ENCODE results near the gene ATP5PD.
"Not testable (repeated sequence)": the region's sequence is repeated elsewhere in the genome, so short reads cannot be mapped to it uniquely, and the experiment has no call there.

Gene ATP5PD

DNA sequence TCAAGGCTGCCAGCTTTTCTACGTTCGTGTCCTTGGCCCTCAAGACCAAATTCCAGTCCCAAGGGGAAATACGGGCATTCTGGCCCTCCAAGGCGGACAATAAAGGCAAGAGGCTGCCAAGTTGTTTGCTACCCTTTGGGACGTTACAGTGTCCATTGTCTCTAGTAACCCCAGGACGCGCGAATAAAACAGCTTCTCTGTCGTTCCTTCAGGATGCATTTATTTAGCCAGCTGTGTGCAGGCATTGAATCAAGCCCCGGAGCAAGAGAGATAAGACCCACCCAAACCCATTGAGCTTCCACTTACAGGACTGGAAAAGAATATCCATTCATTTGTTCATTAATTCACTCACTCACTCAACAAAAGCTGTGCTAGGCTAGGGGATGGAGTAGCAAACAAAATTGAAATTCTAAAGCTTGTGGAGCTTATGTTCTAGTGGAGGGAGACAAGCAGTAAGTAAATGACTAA is 33.6 kb downstream of the ATP5PD start:
- DNase-seq = no peak

DNA sequence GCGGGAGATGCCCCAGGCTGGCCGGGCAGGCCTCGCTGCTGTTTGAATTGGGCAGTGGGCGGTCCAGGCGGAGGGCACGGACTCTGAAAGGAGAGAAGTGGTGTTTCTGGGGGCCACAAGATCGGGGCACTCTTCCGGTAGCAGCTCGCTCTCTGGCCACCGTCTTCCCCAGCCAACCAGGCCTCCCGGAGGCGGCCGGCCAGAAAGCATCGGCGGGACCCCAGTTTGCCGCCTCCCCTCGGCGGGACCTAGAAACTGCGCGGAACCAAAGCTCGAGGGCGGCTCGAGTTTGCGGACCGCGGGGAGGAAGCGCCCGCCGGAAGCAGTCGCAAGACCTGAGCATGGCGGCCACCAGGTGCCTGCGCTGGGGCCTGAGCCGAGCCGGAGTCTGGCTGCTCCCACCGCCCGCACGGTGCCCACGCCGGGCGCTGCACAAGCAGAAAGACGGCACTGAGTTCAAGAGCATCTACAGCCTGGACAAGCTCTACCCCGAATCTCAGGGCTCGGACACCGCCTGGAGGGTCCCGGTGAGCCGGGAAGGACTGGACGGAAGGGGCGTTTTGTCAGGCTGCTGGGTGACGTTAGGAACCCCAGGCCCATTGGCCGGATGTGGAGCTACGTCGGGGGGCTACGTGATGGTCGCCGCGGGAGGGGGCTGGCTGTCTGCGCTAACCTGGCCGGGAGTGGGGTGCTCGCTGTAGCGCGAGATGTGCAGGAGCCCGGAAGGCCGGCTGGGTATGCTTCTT is 34.2 kb downstream of the ATP5PD start, which contains the start of gene MRPL58:
MRPL58 (plus strand) TSS at position 325 of the 746 bp plus-strand sequence; CDS start at position 342, 17 bp downstream.
- DNase-seq = peak; percentile 81

GRCh38 chr17:75012096-75012345 is 34.7 kb downstream of the ATP5PD start:
- no peak for DNase-seq

GRCh38 chr17:75011401-75012095 is 35.2 kb downstream of the ATP5PD start:
- DNase-seq = no peak

- DNase-seq = no peak
Observed at GRCh38 chr17:75010683-75011400, 35.9 kb downstream of the ATP5PD start.

GRCh38 chr17:75009139-75009724 is 37.5 kb downstream of the ATP5PD start:
- DNase-seq = no peak

DNA sequence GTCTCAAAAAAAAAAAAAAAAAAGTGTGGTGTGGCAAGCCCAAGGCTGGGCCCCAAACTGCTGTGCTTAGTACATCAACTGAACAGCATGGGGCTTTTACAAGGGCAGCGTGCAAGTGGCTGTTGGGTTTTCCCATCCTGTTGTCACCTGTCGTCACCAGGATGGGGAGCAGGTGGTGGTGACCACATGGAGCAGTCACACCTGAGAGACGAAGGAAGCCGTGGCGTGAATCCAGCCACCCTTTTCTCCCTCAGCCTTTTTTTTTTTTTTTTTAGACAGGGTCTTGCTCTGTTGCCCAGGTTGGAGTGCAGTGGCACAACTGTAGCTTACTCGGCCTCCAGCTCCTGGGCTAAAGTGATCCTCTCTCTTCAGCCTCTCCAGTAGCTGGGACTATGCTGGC is 38.4 kb downstream of the ATP5PD start:
- DNase-seq = no peak

GRCh38 chr17:75006653-75007052 is 40.1 kb downstream of the ATP5PD start:
- DNase-seq = no peak

- DNase-seq = not testable (repeated sequence)
Observed at GRCh38 chr17:75006084-75006483, 40.7 kb downstream of the ATP5PD start.

- no peak for DNase-seq
Observed at GRCh38 chr17:75005291-75005690, 41.5 kb downstream of the ATP5PD start.

DNA sequence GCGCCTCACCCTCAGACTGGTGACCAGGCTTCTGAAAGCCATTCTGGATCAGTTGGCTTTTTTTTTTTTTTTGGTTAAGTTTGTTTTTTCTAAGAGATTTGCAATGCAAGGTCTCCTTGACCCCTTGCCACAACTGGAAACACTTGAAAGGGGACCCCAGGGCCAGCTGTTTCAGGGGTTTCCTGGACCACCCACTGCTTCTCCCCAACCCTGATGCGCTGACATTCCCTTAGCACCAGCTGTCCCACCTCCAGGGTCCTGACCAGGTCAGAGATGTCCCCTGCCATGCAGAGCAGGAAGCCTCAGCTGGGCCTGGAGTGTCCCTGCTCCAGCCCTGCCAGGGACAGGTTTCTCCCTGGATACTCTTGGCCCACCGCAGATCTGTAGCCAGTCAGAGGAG is 42.4 kb downstream of the ATP5PD start:
- DNase-seq = no peak

GRCh38 chr17:75003957-75004355 is 42.8 kb downstream of the ATP5PD start:
- no peak for DNase-seq

DNA sequence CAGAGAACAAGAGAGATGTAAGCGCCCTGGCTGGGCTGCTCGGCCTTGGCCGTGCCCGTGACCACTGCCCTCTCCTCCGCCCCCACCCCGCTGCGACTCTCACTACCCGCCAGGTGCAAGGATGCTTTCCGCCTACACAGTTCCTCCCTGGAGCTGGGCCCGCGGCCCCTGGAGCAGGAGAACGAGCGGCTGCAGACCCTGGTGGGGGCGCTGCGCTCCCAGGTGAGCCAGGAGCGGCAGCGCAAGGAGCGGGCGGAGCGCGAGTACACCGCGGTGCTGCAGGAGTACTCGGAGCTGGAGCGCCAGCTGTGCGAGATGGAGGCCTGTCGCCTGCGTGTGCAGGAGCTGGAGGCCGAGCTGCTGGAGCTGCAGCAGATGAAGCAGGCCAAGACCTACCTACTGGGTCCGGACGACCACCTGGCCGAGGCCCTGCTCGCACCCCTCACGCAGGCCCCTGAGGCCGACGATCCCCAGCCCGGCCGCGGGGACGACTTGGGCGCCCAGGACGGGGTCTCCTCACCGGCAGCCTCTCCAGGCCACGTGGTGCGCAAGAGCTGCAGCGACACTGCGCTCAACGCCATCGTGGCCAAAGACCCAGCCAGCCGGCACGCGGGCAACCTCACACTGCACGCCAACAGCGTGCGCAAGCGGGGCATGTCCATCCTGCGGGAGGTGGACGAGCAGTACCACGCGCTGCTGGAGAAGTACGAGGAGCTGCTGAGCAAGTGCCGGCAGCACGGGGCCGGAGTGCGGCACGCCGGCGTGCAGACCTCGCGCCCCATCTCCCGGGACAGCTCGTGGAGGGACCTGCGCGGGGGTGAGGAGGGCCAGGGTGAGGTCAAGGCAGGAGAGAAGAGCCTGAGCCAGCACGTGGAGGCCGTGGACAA is 43.5 kb downstream of the ATP5PD start:
- DNase-seq = no peak

DNA sequence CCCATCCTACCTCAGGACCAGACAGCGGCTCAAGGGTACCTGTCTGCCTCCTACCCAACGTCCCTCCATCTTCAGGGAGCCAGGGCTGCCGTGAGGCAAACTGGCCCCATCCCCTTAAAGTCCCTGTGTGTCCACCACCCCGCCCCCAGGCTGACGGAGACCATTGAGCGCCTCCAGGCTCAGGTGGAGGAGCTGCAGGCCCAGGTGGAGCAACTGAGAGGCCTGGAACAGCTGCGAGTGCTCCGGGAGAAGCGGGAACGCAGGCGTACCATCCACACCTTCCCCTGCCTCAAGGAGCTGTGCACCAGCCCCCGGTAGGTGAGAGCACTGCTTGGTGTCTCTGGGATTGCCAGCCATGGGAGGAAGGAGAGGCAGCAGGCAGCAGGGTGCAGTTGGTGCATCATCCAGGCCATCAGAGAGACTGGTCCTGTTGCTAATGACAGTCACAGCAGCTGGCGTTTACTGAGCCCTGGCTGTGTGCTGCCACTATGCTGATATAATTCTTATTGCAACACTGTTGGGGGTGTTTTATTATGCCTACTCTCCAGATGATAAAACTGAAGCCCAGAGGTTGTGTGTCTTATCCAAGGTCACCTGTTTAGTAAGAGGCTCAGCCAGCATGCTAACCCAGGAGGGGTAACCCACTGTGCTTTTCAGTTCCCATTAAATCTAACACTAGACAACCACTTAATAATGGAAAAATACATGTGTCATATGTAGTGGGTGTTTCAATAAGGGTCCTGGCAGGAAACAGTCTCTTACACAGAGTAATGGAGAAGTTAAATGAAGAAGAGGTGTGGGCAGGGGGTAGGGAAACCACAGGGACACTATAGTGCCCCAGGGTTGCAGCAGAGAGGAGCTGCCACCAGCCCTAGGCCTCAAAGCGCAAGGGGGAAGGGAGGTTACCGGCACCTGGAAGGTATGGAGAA is 44.6 kb downstream of the ATP5PD start:
- DNase-seq = no peak

GRCh38 chr17:74999523-74999922 is 47.2 kb downstream of the ATP5PD start:
- DNase-seq = no peak

DNA sequence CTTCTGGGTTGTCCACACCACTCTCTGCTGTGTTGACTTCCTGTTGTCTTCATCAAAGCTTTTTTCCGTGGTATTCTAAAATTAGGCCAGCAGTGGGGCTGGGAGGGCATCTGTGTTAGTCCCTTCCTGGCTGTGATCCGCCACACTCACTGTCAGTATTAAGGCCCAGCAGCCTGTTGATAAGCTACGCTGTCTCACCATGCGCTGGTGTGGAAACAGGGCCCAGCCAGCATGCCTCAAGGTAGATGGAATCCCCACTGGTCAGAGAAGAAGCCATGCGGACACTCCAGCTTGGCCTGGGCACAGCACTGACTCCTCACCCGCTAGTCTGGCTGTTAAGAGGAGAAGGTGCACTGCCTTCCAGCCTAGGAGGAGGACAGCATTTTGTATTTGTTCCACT is 48.0 kb downstream of the ATP5PD start:
- no peak for DNase-seq

DNA sequence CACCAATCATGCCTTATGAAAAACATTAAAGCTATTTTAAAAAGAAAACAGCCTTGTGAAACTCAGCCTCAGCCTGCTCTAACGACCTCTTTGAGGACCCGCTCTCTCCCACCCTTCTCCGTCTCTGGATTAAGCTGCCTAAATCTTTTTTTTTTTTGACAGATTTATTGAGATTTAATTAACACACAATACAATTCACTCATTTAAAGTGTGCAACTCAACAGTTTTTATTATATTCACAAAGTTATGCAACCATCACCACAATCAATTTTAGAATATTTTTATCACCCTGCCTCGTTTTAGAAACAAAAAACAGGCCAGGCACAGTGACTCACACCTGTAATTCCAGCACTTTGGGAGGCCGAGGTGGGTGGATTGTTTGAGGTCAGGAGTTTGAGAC is 50.9 kb downstream of the ATP5PD start:
- DNase-seq = no peak

DNA sequence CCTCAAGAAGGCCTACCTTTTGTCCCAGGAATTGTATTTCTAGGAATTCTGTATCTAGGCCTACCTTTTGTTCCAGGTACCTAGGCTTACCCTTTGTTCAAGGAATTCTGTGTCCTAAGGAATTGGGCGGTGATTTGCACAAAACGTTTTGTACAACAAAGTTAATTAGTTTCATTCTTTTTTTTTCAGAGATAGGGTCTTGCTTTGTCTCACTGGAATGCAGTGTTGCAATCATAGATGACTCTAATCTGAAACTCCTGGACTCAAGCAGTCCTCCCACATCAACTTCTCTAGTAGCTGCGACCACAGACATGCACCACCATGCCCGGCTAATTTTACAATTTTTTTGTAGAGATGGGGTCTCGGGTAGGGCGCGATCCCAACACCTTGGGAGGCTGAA is 52.3 kb downstream of the ATP5PD start:
- DNase-seq = no peak

GRCh38 chr17:74992223-74992622 is 54.5 kb downstream of the ATP5PD start:
- DNase-seq = no peak

DNA sequence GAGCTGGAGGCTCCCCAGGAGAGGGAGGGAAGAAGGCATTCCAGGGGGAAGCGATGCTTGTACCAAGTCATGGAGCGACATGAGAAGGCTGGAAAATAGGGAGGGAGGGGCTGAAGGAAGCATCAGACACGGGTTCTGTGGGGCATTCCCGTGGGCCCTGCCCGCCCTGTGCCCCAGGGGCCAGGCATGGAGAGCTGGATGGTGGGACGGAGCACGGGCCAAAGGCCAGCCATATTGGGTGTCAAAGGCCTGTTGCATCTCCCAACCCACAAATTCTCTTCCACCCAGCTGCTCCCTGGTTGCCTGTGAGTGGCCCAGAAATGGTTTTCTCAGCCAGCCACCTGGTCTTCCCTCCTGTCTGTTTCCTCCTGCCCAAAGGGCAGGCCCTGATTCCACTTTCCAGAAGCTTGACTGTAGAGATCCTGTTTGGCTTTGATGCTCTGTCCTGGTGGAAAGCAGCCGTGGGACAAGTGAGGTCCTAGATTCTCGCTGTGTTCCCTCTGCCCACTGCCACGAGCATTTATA is 56.1 kb downstream of the ATP5PD start:
- DNase-seq = no peak
